WTC11 (cell line): Measurements from ENCODE around the gene TACO1. TPM values are rescaled to one million over a fixed set of nuclear protein-coding genes. Genes with fewer than 3 reads are reported as not detected.
A peak's percentile ranks its signal among the peaks of the same experiment; 100 is the strongest.

Source experiments
- ATAC-seq: fragments of 200-7000 bp; cut with Tn5 transposase; 2 replicates; pipeline ENCODE4 v1.10.0; 2021; ENCODE audit warnings: mild to moderate bottlenecking, moderate library complexity
- CTCF ChIA-PET: fragments of 300-600 bp; sonication (Branson Sonifier 250); formaldehyde crosslinking; loops from one replicate; lab custom pipeline; 2021; ENCODE audit warnings: antibody characterized with exemption; lab: Charles Lee
- POLR2A ChIA-PET: fragments of 350-600 bp; sonication (Branson Sonifier 250); formaldehyde crosslinking; loops from one replicate; lab custom pipeline; 2021; ENCODE audit warnings: antibody characterized with exemption; lab: Charles Lee
- DNase-seq: peaks from one replicate; pipeline ENCODE4 v3.0.0; 2021; ENCODE audit warnings: low spot score
- H3K27ac Mint-ChIP-seq: 2 replicates; pipeline ENCODE4 v1.8.0; 2021; ENCODE audit warnings: mixed read lengths
- H3K27me3 Mint-ChIP-seq: 2 replicates; pipeline ENCODE4 v1.8.0; 2021; ENCODE audit warnings: low read depth, mild to moderate bottlenecking, moderate library complexity, mixed read lengths
- H3K36me3 Mint-ChIP-seq: 2 replicates; pipeline ENCODE4 v1.8.0; 2021; ENCODE audit warnings: mixed read lengths
- H3K4me1 Mint-ChIP-seq: 2 replicates; pipeline ENCODE4 v1.8.0; 2022; ENCODE audit warnings: mixed read lengths
- H3K4me3 Mint-ChIP-seq: 2 replicates; pipeline ENCODE4 v1.8.0; 2021; ENCODE audit warnings: mild to moderate bottlenecking, moderate library complexity, mixed read lengths
- H3K9me3 Mint-ChIP-seq: 2 replicates; pipeline ENCODE4 v1.8.0; 2021; ENCODE audit warnings: mixed read lengths
- ELF4 ChIP-seq: sonication (generic); formaldehyde crosslinking; IDR thresholded peaks from 2 replicates; pipeline ENCODE4 v1.8.1; 2022; ENCODE audit warnings: low read depth, mild to moderate bottlenecking, moderate library complexity, missing genetic modification reagents
- EMX1 ChIP-seq: fragments of 250-450 bp; sonication (Bioruptor Pico); IDR thresholded peaks from 2 replicates; pipeline ENCODE4 v1.8.0; 2021; ENCODE audit warnings: mild to moderate bottlenecking
- JAZF1 ChIP-seq: fragments of 250-450 bp; sonication (Bioruptor Pico); IDR thresholded peaks from 2 replicates; pipeline ENCODE4 v1.9.0; 2021; ENCODE audit warnings: moderate library complexity, mild to moderate bottlenecking, inconsistent platforms
- KAT7 ChIP-seq: sonication (generic); formaldehyde crosslinking; IDR thresholded peaks from 2 replicates; pipeline ENCODE4 v1.8.1; 2023; ENCODE audit warnings: missing genetic modification reagents, mild to moderate bottlenecking, borderline replicate concordance
- NFATC4 ChIP-seq: fragments of 250-450 bp; sonication (Bioruptor Pico); IDR thresholded peaks from 2 replicates; pipeline ENCODE4 v1.9.0; 2021; ENCODE audit warnings: mild to moderate bottlenecking
- NR1H2 ChIP-seq: sonication (generic); formaldehyde crosslinking; IDR thresholded peaks from 2 replicates; pipeline ENCODE4 v1.9.0; 2021; ENCODE audit warnings: mild to moderate bottlenecking, moderate library complexity, missing genetic modification reagents
- SMAD3 ChIP-seq: sonication (generic); formaldehyde crosslinking; IDR thresholded peaks from 2 replicates; pipeline ENCODE4 v1.8.0; 2022; ENCODE audit warnings: missing genetic modification reagents, mild to moderate bottlenecking, borderline replicate concordance
- ZNF317 ChIP-seq: sonication (generic); formaldehyde crosslinking; IDR thresholded peaks from 2 replicates; pipeline ENCODE4 v1.8.1; 2023; ENCODE audit warnings: low read depth, mild to moderate bottlenecking, moderate library complexity, missing genetic modification reagents, borderline replicate concordance
- ZNF423 ChIP-seq: fragments of 250-450 bp; sonication (Bioruptor Pico); IDR thresholded peaks from 2 replicates; pipeline ENCODE4 v2.1.2; 2022; ENCODE audit warnings: mild to moderate bottlenecking, moderate library complexity
- ZNF671 ChIP-seq: fragments of 250-450 bp; sonication (Bioruptor Pico); IDR thresholded peaks from 2 replicates; pipeline ENCODE4 v1.8.0; 2021; ENCODE audit warnings: mild to moderate bottlenecking
- total RNA-seq: library from RNA; stranded (reverse); gene quantifications from 3 replicates; pipeline ENCODE4 v1.2.3, GENCODE V29; 2021
- TF ChIP-seq, protein P1 (sequence below): fragments of 200-600 bp; IDR thresholded peaks from 2 replicates; pipeline ENCODE4 v1.8.0; 2022; ENCODE audit warnings: antibody characterized with exemption
- TF ChIP-seq, protein P2 (sequence below): sonication (generic); formaldehyde crosslinking; IDR thresholded peaks from 2 replicates; pipeline ENCODE4 v1.8.1; 2022; ENCODE audit warnings: missing genetic modification reagents, borderline replicate concordance
- TF ChIP-seq, protein P3 (sequence below): fragments of 250-450 bp; sonication (Bioruptor Pico); IDR thresholded peaks from 2 replicates; pipeline ENCODE4 v1.9.0; 2021; ENCODE audit warnings: moderate library complexity, mild to moderate bottlenecking, inconsistent platforms, borderline replicate concordance
- TF ChIP-seq, protein P4 (sequence below): sonication (generic); formaldehyde crosslinking; conservative IDR thresholded peaks from 2 replicates; pipeline ENCODE4 v1.8.1; 2023; ENCODE audit warnings: mild to moderate bottlenecking, low read depth, missing genetic modification reagents, moderate library complexity
- TF ChIP-seq, protein P5 (sequence below): fragments of 250-450 bp; sonication (Bioruptor Pico); IDR thresholded peaks from 2 replicates; pipeline ENCODE4 v1.8.0; 2021; ENCODE audit warnings: mild to moderate bottlenecking
- TF ChIP-seq, protein P6 (sequence below): sonication (generic); formaldehyde crosslinking; IDR thresholded peaks from 2 replicates; pipeline ENCODE4 v1.8.1; 2022; ENCODE audit warnings: low read depth, mild to moderate bottlenecking, moderate library complexity, missing genetic modification reagents, borderline replicate concordance
- TF ChIP-seq, protein P7 (sequence below): sonication (generic); formaldehyde crosslinking; IDR thresholded peaks from 2 replicates; pipeline ENCODE4 v1.8.1; 2023; ENCODE audit warnings: mild to moderate bottlenecking, missing genetic modification reagents, moderate library complexity
- TF ChIP-seq, protein P8 (sequence below): fragments of 250-450 bp; sonication (Bioruptor Pico); IDR thresholded peaks from 2 replicates; pipeline ENCODE4 v1.9.0; 2021; ENCODE audit warnings: mild to moderate bottlenecking
- TF ChIP-seq, protein P9 (sequence below): sonication (generic); formaldehyde crosslinking; conservative IDR thresholded peaks from 2 replicates; pipeline ENCODE4 v1.8.1; 2022; ENCODE audit warnings: mild to moderate bottlenecking, missing genetic modification reagents

Gene TACO1
- total RNA-seq, 1 experiment from 2014 or later = 26.9 TPM

DNA sequence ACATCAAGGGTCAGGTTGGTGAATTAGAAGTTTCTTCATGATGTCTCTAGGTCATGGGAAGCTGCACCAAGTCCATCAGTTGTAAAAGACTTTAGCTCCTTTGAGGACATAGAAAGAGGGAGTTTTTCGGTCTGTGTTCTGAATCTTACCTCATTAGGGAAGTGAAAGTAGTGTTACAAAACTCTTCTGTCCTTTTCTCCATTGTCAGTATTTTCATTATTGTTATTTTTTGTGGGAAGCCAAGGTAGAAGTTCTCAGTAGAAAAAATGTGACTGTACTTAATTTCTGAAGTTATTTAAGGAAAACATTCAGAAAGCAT lies 45.8 kb downstream of the TACO1 start:
- no peaks in the 10 kb centered on the region for H3K27me3 Mint-ChIP-seq
- no peak for ATAC-seq
- H3K4me1 Mint-ChIP-seq = peaks cover 19% of the 10 kb centered on the region
- H3K36me3 Mint-ChIP-seq = peaks cover 2% of the 10 kb centered on the region; the same call in 1 of the 2 replicates
- CTCF ChIA-PET = interaction anchor here (2.1 kb wide), 1 partner anchor 211 kb away, joined by 7 read pairs; no protein-coding TSS in a partner anchor
- TF ChIP-seq NFATC4 (CRISPR knock-in tag) (no peak), SMAD3 (CRISPR knock-in tag) (no peak), NR1H2 (CRISPR knock-in tag) (no peak), ELF4 (CRISPR knock-in tag) (no peak)
- no peak for DNase-seq
- H3K27ac Mint-ChIP-seq = no peak overlapping the region
- no peak overlapping the region for H3K4me3 Mint-ChIP-seq
- POLR2A ChIA-PET = no interaction called here
- H3K9me3 Mint-ChIP-seq = no peaks in the 10 kb centered on the region

DNA sequence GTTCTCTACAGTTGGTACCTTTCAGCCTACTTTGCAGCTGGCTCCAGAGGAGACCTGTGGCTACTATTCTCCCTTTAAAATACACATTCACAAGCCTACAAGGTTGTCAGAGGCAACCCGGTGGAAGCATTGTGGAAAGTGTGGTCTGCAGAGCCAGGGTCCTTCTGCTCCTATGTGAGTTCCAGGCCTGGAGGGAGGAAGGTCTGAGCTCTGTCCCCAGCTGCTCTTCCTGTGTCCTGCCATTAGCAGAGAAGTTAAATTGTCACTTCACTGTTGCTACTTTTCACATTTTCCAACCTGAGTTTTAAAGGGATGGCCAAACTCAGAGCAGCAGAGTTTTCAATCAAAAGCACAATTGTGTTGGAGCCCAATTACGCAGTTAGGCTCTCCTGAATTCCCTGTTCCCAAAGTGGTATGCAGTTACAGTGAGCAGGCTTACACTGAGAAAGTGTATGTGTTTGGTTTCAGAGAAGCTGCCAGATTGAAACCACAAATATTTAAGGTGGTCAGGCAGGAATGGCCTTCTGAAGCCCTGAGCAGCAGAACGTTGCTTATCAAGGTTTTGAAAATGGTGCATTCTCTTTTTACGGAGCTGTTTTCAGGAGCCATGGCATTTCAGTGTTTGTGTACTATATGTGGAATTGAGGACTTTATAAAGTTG lies 46.5 kb downstream of the TACO1 start:
- TF ChIP-seq, protein P1, sequence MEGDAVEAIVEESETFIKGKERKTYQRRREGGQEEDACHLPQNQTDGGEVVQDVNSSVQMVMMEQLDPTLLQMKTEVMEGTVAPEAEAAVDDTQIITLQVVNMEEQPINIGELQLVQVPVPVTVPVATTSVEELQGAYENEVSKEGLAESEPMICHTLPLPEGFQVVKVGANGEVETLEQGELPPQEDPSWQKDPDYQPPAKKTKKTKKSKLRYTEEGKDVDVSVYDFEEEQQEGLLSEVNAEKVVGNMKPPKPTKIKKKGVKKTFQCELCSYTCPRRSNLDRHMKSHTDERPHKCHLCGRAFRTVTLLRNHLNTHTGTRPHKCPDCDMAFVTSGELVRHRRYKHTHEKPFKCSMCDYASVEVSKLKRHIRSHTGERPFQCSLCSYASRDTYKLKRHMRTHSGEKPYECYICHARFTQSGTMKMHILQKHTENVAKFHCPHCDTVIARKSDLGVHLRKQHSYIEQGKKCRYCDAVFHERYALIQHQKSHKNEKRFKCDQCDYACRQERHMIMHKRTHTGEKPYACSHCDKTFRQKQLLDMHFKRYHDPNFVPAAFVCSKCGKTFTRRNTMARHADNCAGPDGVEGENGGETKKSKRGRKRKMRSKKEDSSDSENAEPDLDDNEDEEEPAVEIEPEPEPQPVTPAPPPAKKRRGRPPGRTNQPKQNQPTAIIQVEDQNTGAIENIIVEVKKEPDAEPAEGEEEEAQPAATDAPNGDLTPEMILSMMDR = no peak
- TF ChIP-seq, protein P2, sequence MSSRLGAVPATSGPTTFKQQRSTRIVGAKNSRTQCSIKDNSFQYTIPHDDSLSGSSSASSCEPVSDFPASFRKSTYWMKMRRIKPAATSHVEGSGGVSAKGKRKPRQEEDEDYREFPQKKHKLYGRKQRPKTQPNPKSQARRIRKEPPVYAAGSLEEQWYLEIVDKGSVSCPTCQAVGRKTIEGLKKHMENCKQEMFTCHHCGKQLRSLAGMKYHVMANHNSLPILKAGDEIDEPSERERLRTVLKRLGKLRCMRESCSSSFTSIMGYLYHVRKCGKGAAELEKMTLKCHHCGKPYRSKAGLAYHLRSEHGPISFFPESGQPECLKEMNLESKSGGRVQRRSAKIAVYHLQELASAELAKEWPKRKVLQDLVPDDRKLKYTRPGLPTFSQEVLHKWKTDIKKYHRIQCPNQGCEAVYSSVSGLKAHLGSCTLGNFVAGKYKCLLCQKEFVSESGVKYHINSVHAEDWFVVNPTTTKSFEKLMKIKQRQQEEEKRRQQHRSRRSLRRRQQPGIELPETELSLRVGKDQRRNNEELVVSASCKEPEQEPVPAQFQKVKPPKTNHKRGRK (CRISPR knock-in tag) = no peak
- TF ChIP-seq EMX1 (CRISPR knock-in tag) = no peak
- H3K36me3 Mint-ChIP-seq = peaks cover 2% of the 10 kb centered on the region; the same call in 1 of the 2 replicates
- POLR2A ChIA-PET = no interaction called here
- peak overlapping the region; percentile 56 for H3K27ac Mint-ChIP-seq
- H3K4me3 Mint-ChIP-seq = no peak overlapping the region
- H3K27me3 Mint-ChIP-seq = no peaks in the 10 kb centered on the region
- ATAC-seq (peak; percentile 38; the same call in 1 of the 2 replicates), DNase-seq (no peak)
- no peaks in the 10 kb centered on the region for H3K9me3 Mint-ChIP-seq
- peaks cover 19% of the 10 kb centered on the region for H3K4me1 Mint-ChIP-seq
- CTCF ChIA-PET = interaction anchor here (1.1 to 1.5 kb wide), 3 partner anchors 20 to 168 kb away, joined by 3 to 5 read pairs (median 3); no protein-coding TSS in a partner anchor

DNA sequence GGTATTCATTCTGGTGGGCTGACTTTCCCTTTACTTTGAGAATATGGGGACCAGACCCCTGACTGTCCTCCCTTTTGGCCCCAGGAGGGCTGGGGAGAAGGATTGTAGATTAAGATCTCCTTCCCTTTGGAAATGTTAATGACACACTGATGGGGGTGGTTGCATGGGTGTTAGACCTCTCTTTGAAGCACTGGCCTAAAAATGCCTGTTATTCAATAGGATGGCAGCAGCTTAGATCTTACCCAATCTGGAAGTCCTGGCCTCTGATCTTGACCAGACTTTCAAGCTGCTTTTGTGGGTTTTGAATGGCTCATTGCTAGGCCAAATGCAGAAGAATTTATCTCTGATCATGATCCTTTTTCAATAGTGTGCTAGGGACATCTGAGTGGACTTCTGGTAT lies 47.2 kb downstream of the TACO1 start:
- H3K4me3 Mint-ChIP-seq = no peak overlapping the region; the same call in 1 of the 2 replicates
- H3K9me3 Mint-ChIP-seq = no peaks in the 10 kb centered on the region
- H3K36me3 Mint-ChIP-seq = peaks cover 6% of the 10 kb centered on the region; the same call in 1 of the 2 replicates
- H3K27me3 Mint-ChIP-seq = no peaks in the 10 kb centered on the region
- H3K4me1 Mint-ChIP-seq = peaks cover 19% of the 10 kb centered on the region
- peak; percentile 90 for ATAC-seq
- H3K27ac Mint-ChIP-seq = peak overlapping the region; percentile 56; the same call in 1 of the 2 replicates
- no peak for DNase-seq
- POLR2A ChIA-PET = no interaction called here
- CTCF ChIA-PET = interaction anchor here (1.1 to 1.5 kb wide), 3 partner anchors 21 to 169 kb away, joined by 3 to 5 read pairs (median 3); no protein-coding TSS in a partner anchor
- TF ChIP-seq, protein P3, sequence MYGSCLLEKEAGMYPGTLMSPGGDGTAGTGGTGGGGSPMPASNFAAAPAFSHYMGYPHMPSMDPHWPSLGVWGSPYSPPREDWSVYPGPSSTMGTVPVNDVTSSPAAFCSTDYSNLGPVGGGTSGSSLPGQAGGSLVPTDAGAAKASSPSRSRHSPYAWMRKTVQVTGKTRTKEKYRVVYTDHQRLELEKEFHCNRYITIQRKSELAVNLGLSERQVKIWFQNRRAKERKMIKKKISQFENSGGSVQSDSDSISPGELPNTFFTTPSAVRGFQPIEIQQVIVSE (CRISPR knock-in tag) = no peak
- TF ChIP-seq ZNF423 (CRISPR knock-in tag) = no peak
- TF ChIP-seq, protein P4, sequence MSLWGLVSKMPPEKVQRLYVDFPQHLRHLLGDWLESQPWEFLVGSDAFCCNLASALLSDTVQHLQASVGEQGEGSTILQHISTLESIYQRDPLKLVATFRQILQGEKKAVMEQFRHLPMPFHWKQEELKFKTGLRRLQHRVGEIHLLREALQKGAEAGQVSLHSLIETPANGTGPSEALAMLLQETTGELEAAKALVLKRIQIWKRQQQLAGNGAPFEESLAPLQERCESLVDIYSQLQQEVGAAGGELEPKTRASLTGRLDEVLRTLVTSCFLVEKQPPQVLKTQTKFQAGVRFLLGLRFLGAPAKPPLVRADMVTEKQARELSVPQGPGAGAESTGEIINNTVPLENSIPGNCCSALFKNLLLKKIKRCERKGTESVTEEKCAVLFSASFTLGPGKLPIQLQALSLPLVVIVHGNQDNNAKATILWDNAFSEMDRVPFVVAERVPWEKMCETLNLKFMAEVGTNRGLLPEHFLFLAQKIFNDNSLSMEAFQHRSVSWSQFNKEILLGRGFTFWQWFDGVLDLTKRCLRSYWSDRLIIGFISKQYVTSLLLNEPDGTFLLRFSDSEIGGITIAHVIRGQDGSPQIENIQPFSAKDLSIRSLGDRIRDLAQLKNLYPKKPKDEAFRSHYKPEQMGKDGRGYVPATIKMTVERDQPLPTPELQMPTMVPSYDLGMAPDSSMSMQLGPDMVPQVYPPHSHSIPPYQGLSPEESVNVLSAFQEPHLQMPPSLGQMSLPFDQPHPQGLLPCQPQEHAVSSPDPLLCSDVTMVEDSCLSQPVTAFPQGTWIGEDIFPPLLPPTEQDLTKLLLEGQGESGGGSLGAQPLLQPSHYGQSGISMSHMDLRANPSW (CRISPR knock-in tag) = no peak
- TF ChIP-seq, protein P5, sequence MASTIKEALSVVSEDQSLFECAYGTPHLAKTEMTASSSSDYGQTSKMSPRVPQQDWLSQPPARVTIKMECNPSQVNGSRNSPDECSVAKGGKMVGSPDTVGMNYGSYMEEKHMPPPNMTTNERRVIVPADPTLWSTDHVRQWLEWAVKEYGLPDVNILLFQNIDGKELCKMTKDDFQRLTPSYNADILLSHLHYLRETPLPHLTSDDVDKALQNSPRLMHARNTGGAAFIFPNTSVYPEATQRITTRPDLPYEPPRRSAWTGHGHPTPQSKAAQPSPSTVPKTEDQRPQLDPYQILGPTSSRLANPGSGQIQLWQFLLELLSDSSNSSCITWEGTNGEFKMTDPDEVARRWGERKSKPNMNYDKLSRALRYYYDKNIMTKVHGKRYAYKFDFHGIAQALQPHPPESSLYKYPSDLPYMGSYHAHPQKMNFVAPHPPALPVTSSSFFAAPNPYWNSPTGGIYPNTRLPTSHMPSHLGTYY (CRISPR knock-in tag) = no peak
- TF ChIP-seq, protein P6, sequence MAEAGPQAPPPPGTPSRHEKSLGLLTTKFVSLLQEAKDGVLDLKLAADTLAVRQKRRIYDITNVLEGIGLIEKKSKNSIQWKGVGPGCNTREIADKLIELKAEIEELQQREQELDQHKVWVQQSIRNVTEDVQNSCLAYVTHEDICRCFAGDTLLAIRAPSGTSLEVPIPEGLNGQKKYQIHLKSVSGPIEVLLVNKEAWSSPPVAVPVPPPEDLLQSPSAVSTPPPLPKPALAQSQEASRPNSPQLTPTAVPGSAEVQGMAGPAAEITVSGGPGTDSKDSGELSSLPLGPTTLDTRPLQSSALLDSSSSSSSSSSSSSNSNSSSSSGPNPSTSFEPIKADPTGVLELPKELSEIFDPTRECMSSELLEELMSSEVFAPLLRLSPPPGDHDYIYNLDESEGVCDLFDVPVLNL (CRISPR knock-in tag) = no peak
- TF ChIP-seq KAT7 (CRISPR knock-in tag) = no peak
- TF ChIP-seq, protein P7, sequence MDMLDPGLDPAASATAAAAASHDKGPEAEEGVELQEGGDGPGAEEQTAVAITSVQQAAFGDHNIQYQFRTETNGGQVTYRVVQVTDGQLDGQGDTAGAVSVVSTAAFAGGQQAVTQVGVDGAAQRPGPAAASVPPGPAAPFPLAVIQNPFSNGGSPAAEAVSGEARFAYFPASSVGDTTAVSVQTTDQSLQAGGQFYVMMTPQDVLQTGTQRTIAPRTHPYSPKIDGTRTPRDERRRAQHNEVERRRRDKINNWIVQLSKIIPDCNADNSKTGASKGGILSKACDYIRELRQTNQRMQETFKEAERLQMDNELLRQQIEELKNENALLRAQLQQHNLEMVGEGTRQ = no peak
- no peak for TF ChIP-seq JAZF1 (CRISPR knock-in tag)
- TF ChIP-seq, protein P8, sequence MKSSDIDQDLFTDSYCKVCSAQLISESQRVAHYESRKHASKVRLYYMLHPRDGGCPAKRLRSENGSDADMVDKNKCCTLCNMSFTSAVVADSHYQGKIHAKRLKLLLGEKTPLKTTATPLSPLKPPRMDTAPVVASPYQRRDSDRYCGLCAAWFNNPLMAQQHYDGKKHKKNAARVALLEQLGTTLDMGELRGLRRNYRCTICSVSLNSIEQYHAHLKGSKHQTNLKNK = no peak
- TF ChIP-seq ZNF671 (CRISPR knock-in tag) = no peak
- no peak for TF ChIP-seq NFATC4 (CRISPR knock-in tag)
- TF ChIP-seq, protein P9, sequence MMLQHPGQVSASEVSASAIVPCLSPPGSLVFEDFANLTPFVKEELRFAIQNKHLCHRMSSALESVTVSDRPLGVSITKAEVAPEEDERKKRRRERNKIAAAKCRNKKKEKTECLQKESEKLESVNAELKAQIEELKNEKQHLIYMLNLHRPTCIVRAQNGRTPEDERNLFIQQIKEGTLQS (CRISPR knock-in tag) = no peak
- TF ChIP-seq ZNF317 = no peak
